ENCODE results near the gene LPXN. TPM values are rescaled to one million over a fixed set of nuclear protein-coding genes. Genes with fewer than 3 reads are reported as not detected.

Gene LPXN
- total and polyA plus RNA-seq, 8 donors = 5.3 to 18.7 (median 5.9) TPM; not detected in 1

GRCh38 chr11:58524232-58525036, 51.2 kb downstream of the LPXN start:
- WGBS, 5 donors = 20 to 24% (median 23%) methylated on average over 7 of the region's 7 CpGs

GRCh38 chr11:58513747-58514367, 61.8 kb downstream of the LPXN start:
- intact Hi-C loops (cut with DNase I; ENCODE audit: low total_unique reads) = no loop called here
- DNase-seq = peak in 1 of 2 donors; percentile 75
- no peak for TF ChIP-seq EP300 (IDR thresholded peaks at IDR 0.05)
- no peak for TF ChIP-seq POLR2AphosphoS5 (IDR thresholded peaks at IDR 0.05)
- peak in 5 of 7 experiments; percentile 26 to 50 (median 37) for TF ChIP-seq CTCF (IDR thresholded peaks at IDR 0.05)
- TF ChIP-seq POLR2A (IDR thresholded peaks at IDR 0.05) = no peak
- Histone ChIP-seq H3K27ac (no peak overlapping the region), H3K27me3 (peaks cover 0 to 13% (median 0%) of the 10 kb centered on the region in 3 donors), H3K4me3 (no peak overlapping the region), H3K4me1 (no peaks in the 10 kb centered on the region), H3K9me3 (no peaks in the 10 kb centered on the region), H3K36me3 (no peaks in the 10 kb centered on the region)
- 29 to 32% (median 31%) methylated on average over 5 of the region's 5 CpGs for WGBS, 5 donors

More at GRCh38 chr11:58524232-58525036, 51.2 kb downstream of the LPXN start:
- Histone ChIP-seq H3K9me3 (no peaks in the 10 kb centered on the region), H3K4me1 (peaks cover 0 to 22% (median 11%) of the 10 kb centered on the region in 4 donors), H3K27ac (peak overlapping the region in 3 of 5 donors; percentile 30 to 43 (median 38)), H3K36me3 (peaks cover 6 to 26% (median 16%) of the 10 kb centered on the region in 4 donors), H3K4me3 (peak overlapping the region in 2 of 4 donors; percentile 2 to 13), H3K27me3 (no peaks in the 10 kb centered on the region)
- peak; percentile 69 to 91 for DNase-seq
- TF ChIP-seq EP300 (IDR thresholded peaks at IDR 0.05) (no peak), POLR2A (IDR thresholded peaks at IDR 0.05) (no peak), CTCF (IDR thresholded peaks at IDR 0.05) (peak in 5 of 7 experiments; percentile 33 to 70 (median 61))
- intact Hi-C loops (cut with DNase I; ENCODE audit: low total_unique reads) = no loop called here

GRCh38 chr11:58511636-58512035, 64.0 kb downstream of the LPXN start:
- Histone ChIP-seq H3K36me3 (no peaks in the 10 kb centered on the region), H3K9me3 (no peaks in the 10 kb centered on the region), H3K27ac (no peak overlapping the region), H3K4me1 (no peaks in the 10 kb centered on the region), H3K4me3 (no peak overlapping the region), H3K27me3 (peaks cover 0 to 5% (median 0%) of the 10 kb centered on the region in 3 donors)
- 78 to 84% (median 82%) methylated on average over 3 of the region's 3 CpGs for WGBS, 5 donors
- no peak for DNase-seq
- TF ChIP-seq EP300 (IDR thresholded peaks at IDR 0.05) = no peak
- no peak for TF ChIP-seq POLR2AphosphoS5 (IDR thresholded peaks at IDR 0.05)
- TF ChIP-seq CTCF (IDR thresholded peaks at IDR 0.05) = no peak
- no peak for TF ChIP-seq POLR2A (IDR thresholded peaks at IDR 0.05)
- intact Hi-C loops (cut with DNase I; ENCODE audit: low total_unique reads) = no loop called here

- WGBS, 5 donors = 52 to 68% (median 63%) methylated on average over 1 of the region's 1 CpG
- no peaks in the 10 kb centered on the region for H3K4me1 ChIP-seq
- H3K9me3 ChIP-seq = no peaks in the 10 kb centered on the region
- no peaks in the 10 kb centered on the region for H3K27me3 ChIP-seq
- TF ChIP-seq CTCF (IDR thresholded peaks at IDR 0.05) (no peak), EP300 (IDR thresholded peaks at IDR 0.05) (no peak), POLR2AphosphoS5 (IDR thresholded peaks at IDR 0.05) (no peak), POLR2A (IDR thresholded peaks at IDR 0.05) (no peak)
- no peak for DNase-seq
- no peak overlapping the region for H3K27ac ChIP-seq
- H3K4me3 ChIP-seq = no peak overlapping the region
- intact Hi-C loops (cut with DNase I; ENCODE audit: low total_unique reads) = no loop called here
- H3K36me3 ChIP-seq = no peaks in the 10 kb centered on the region
Measured at GRCh38 chr11:58509748-58510147, 65.9 kb downstream of the LPXN start.

Measured in stomach (tissue), 9 donors.